Esophagus (tissue), 2 donors: ENCODE data around the gene LAIR1. TPM values are rescaled to one million over a fixed set of nuclear protein-coding genes. Genes with fewer than 3 reads are reported as not detected.
A peak's percentile ranks its signal among the peaks of the same experiment; 100 is the strongest.
"Not testable (repeated sequence)": the region's sequence is repeated elsewhere in the genome, so short reads cannot be mapped to it uniquely, and the experiment has no call there.

Experiments used
- H3K27ac ChIP-seq, 2 donors: one replicate each; pipeline ENCODE4 v1.5.1; 2013; ENCODE audit warnings: low read depth in 2 of 2, mild to moderate bottlenecking in 2 of 2, inconsistent platforms in 1 of 2, low read length in 1 of 2, moderate library complexity in 1 of 2
- H3K27me3 ChIP-seq, 2 donors: one replicate each; pipeline ENCODE4 v1.6.1; 2013; ENCODE audit warnings: low read length in 2 of 2, control low read depth in 1 of 2, mild to moderate bottlenecking in 1 of 2; ENCODE audit not compliant: insufficient read depth in 2 of 2, control insufficient read depth in 1 of 2
- H3K36me3 ChIP-seq, 2 donors: one replicate each; pipeline ENCODE4 v1.6.1; 2013; ENCODE audit warnings: low read length in 1 of 2; ENCODE audit not compliant: control insufficient read depth in 2 of 2, insufficient read depth in 2 of 2
- H3K4me1 ChIP-seq, 2 donors: one replicate each; pipeline ENCODE4 v1.6.1; 2013; ENCODE audit warnings: low read length in 1 of 2; ENCODE audit not compliant: control insufficient read depth in 2 of 2, insufficient read depth in 2 of 2
- H3K4me3 ChIP-seq, 2 donors: one replicate each; pipeline ENCODE4 v1.5.1; 2013; ENCODE audit warnings: low read length in 2 of 2, mild to moderate bottlenecking in 2 of 2, low read depth in 1 of 2, moderate library complexity in 1 of 2
- H3K9me3 ChIP-seq, 2 donors: one replicate each; pipeline ENCODE4 v1.6.1; 2013; ENCODE audit warnings: mild to moderate bottlenecking in 2 of 2, low read depth in 1 of 2, low read length in 1 of 2, moderate library complexity in 1 of 2; ENCODE audit not compliant: control insufficient read depth in 2 of 2, insufficient read depth in 1 of 2
- WGBS, 2 donors: extraction: QIAGEN DNeasy Blood & Tissue Kit; methylation state at CpG; one replicate each; pipeline ENCODE4 v1.1.7; 2013; 5-methylcytosine and 5-hydroxymethylcytosine counted together
- polyA plus RNA-seq, 2 donors: library from polyadenylated mRNA; stranded (reverse); fragments of 200-250 nt; gene quantifications; one replicate each; pipeline ENCODE4 v1.2.3, GENCODE V29; 2013
- donor health status: healthy with polysubstance abuse.
- donor health status: Bipolar disorder and iron deficiency.

Gene LAIR1
- polyA plus RNA-seq, 2 donors, result 1.9 to 2.0 TPM

DNA sequence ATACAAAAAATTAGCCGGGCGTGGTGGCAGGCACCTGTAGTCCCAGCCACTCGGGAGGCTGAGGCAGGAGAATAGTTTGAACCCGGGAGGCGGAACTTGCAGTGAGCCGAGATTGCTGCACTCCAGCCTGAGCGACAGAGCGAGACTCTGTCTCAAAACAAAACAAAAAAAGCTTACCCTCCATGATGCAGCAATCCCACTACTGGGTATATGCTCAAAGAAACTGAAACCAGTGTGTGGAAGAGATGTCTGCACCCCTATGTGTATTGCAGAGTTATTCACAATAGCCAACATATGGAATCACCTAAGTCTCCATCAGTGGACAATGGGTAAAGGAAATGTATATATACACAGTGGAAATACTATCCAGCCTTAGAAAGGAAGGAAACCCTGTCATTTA is 31.0 kb upstream of the LAIR1 start:
- H3K27ac ChIP-seq, result no peak overlapping the region
- no peak overlapping the region for H3K4me3 ChIP-seq
- WGBS, 2 donors, result 77 to 80% methylated on average over 8 of the region's 8 CpGs
- no peaks in the 10 kb centered on the region for H3K9me3 ChIP-seq
- H3K4me1 ChIP-seq, result no peaks in the 10 kb centered on the region
- no peaks in the 10 kb centered on the region for H3K36me3 ChIP-seq
- no peaks in the 10 kb centered on the region for H3K27me3 ChIP-seq

- Histone ChIP-seq H3K27ac (no peak overlapping the region), H3K27me3 (no peaks in the 10 kb centered on the region), H3K36me3 (no peaks in the 10 kb centered on the region), H3K9me3 (no peaks in the 10 kb centered on the region), H3K4me1 (no peaks in the 10 kb centered on the region), H3K4me3 (no peak overlapping the region)
- 81 to 84% methylated on average over 16 of the region's 16 CpGs for WGBS, 2 donors
Observed at GRCh38 chr19:54393381-54393780, 28.6 kb upstream of the LAIR1 start.

GRCh38 chr19:54392105-54392504 is 27.4 kb upstream of the LAIR1 start:
- no peak overlapping the region for H3K4me3 ChIP-seq
- H3K36me3 ChIP-seq, result no peaks in the 10 kb centered on the region
- WGBS, 2 donors, result 74 to 79% methylated on average over 5 of the region's 5 CpGs
- no peaks in the 10 kb centered on the region for H3K9me3 ChIP-seq
- H3K27ac ChIP-seq, result no peak overlapping the region
- H3K4me1 ChIP-seq, result peaks cover 0 to 2% of the 10 kb centered on the region in 2 donors
- no peaks in the 10 kb centered on the region for H3K27me3 ChIP-seq

DNA sequence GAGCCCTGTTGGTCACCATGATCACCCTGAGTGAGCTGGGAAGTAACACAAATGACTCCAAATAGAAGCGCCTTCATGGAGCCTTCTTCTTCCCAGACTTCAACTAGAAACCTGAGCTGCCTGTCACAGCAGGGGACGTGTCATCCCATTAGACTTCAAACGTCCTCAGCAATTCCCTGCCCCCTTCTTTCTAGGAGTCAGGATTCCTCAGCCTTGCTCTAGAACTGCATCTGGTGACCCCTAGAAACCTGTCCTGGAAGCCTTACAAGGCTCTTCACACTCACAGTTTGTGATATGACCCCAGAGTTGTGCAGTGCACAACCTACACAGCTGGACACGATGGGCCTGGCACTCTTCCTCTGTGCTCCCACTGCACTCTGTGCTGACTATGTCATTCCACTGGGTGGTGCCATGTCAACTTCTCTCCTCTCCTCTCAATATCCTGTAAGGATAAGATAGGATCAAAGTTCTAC is 26.9 kb upstream of the LAIR1 start:
- peaks cover 0 to 2% of the 10 kb centered on the region in 2 donors for H3K4me1 ChIP-seq
- no peaks in the 10 kb centered on the region for H3K9me3 ChIP-seq
- no peak overlapping the region for H3K27ac ChIP-seq
- no peaks in the 10 kb centered on the region for H3K27me3 ChIP-seq
- no peak overlapping the region for H3K4me3 ChIP-seq
- H3K36me3 ChIP-seq, result no peaks in the 10 kb centered on the region
- WGBS, 2 donors, result 31 to 34% methylated on average over 4 of the region's 4 CpGs

DNA sequence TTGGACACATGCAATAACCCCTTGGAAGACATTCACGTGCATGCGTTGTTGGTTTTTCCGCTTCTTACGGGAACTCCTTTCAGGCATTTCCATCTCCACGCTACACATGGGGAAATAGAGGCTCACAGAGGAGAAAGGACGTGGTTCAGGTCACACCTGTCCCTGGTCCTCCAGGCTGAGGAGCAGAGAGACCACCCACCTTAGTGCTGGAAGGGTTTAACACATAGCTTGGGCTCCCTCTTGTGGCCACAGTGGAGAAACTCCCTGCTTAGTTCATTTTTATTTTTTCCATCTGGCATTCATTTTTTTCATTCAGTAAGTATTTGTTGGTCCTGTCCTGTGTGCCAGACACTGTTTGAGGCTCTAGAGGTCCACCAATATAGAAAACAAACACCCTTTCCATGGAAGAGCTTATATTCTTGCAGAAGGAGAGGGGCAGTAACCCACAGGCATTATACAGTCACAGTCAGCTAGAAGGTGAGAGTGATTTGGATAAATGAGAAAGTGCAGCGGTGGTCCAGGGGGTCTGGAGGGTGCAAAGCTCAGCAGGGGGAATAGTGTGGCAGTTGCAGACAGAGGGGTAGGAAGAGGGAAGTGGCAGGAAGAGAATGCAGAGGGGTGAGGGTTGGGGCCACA is 26.3 kb upstream of the LAIR1 start:
- whole genome bisulfite sequencing, 2 donors, result 20 to 24% methylated on average over 7 of the region's 7 CpGs
- Histone ChIP-seq H3K27ac (no peak overlapping the region), H3K9me3 (no peaks in the 10 kb centered on the region), H3K4me1 (peaks cover 0 to 2% of the 10 kb centered on the region in 2 donors), H3K4me3 (no peak overlapping the region), H3K36me3 (no peaks in the 10 kb centered on the region), H3K27me3 (no peaks in the 10 kb centered on the region)

DNA sequence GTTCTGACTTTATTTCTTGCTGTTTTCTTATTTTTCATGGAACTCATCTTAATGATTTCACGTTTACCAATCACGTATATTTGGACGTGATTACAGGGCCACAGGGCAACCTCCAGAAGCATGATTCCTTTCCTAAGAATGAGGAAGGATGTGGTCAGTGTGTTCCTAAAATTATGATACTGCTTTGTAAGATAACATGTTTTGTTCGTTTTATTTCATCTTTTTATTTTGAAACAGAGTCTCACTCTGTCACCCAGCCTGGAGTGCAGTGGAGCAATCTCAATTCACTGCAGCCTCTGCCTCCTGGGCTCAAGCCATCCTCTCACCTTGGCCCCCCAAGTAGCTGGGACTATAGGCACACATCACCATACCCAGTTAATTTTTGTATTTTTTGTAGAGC is 24.8 kb upstream of the LAIR1 start:
- Histone ChIP-seq H3K4me3 (no peak overlapping the region), H3K9me3 (no peaks in the 10 kb centered on the region), H3K36me3 (no peaks in the 10 kb centered on the region), H3K27ac (no peak overlapping the region), H3K4me1 (peaks cover 0 to 2% of the 10 kb centered on the region in 2 donors), H3K27me3 (no peaks in the 10 kb centered on the region)
- 57 to 67% methylated on average over 4 of the region's 4 CpGs for WGBS, 2 donors

DNA sequence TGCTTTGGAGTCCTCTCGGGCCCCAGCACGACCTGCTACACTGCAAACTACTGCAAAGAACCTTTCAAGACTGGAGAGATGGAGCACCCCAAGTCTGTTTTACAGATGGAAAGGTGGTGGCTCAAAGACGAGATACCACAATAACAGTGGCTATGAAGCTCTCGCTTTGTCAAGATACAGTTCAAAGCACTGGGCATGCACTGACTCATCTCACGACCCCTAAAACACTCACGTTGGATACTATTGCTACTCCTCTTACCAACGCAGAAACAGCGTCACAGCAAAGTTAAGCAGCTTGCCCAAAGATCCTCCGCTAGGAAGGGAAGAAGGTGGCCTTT is 24.0 kb upstream of the LAIR1 start:
- no peaks in the 10 kb centered on the region for H3K9me3 ChIP-seq
- H3K4me1 ChIP-seq, result peaks cover 0 to 2% of the 10 kb centered on the region in 2 donors
- no peaks in the 10 kb centered on the region for H3K36me3 ChIP-seq
- WGBS, 2 donors, result 39% methylated on average over 9 of the region's 9 CpGs
- no peak overlapping the region for H3K27ac ChIP-seq
- H3K27me3 ChIP-seq, result no peaks in the 10 kb centered on the region
- no peak overlapping the region for H3K4me3 ChIP-seq

DNA sequence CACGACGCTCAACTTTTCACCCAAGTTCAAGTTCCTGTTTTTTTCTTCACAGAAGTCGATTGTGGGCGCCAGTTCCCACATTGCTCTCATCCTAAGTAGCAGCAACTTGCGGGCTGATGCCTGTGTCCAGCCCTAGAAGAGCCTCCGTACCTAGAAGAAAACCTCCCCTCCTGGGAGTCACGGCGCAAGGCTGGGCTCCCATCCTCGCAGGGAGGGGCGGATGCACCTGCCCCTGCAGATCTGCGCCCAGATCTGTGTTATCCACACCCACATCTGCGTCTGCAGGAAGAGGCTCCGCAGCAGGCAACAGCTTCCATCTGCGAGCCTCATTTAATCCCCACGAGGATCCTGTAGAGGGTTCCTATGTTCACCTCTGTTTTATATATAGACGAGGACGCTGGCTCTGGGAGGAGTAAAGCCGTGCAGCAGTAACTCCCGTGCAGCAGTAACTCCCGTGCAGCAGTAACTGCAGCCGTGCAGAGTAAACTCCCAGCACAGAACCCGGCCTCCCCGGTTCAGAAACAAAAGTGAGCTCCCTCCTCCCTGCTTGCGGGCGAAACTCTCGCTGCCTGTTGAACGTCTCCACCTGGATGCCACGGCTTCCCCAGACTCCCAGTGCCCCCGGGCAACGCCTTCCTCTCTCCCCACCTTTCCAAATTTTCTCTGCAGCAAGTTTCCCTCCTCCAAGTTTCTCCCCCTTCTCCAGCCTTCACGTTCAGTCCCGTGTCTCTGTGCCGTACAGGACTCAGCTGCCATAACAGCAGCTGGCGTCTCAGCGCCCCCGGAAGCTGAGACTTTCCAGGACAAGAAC is 23.5 kb upstream of the LAIR1 start:
- WGBS, 2 donors, result 7% methylated on average over 36 of the region's 36 CpGs
- Histone ChIP-seq H3K27me3 (no peaks in the 10 kb centered on the region), H3K9me3 (no peaks in the 10 kb centered on the region), H3K27ac (peak overlapping the region in 1 of 2 donors; percentile 19), H3K4me1 (peaks cover 0 to 2% of the 10 kb centered on the region in 2 donors), H3K36me3 (no peaks in the 10 kb centered on the region), H3K4me3 (peak overlapping the region; percentile 2 to 20)

DNA sequence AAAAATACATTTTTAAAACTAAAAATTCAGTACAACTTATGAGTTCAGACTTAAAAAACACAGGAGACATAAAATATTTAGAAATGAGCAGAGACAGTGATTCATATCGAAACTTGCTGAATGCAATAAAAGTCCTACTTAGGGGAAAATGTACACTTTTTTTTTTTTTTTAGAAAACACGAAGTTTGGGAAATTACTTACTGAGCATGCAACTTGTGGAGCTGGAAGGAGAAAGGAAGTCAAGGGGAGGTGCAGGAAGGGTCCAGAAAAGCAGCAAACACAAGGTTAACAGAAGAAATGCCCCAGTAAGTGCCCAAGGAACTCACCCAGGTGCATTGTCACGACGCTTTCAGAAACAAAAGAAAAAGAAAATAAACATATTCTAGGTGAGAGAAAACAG is 18.6 kb upstream of the LAIR1 start:
- Histone ChIP-seq H3K4me3 (no peak overlapping the region), H3K4me1 (peaks cover 0 to 2% of the 10 kb centered on the region in 2 donors), H3K36me3 (no peaks in the 10 kb centered on the region), H3K9me3 (no peaks in the 10 kb centered on the region), H3K27me3 (no peaks in the 10 kb centered on the region), H3K27ac (no peak overlapping the region)
- 59 to 64% methylated on average over 4 of the region's 4 CpGs for WGBS, 2 donors

DNA sequence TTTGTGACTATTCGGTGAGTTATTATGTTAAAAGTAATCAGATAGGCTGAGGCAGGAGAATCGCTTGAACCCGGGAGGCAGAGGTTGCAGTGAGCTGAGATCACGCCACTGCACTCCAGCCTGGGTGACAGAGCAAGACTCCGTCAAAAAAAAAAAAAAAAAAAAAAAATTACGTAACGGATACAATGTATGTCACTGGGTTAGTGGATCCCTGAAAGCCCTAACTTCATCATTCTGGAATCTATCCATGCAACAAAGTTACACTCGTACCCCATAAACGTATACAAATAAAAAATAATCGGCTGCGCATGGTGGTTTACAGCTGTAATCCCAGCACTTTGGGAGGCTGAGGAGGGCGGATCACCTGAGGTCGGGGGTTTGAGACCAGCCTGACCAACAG is 17.3 kb upstream of the LAIR1 start:
- not testable (repeated sequence) for H3K27me3 ChIP-seq, H3K4me3 ChIP-seq, H3K4me1 ChIP-seq, H3K36me3 ChIP-seq, H3K27ac ChIP-seq, H3K9me3 ChIP-seq
- WGBS, 2 donors, result 80 to 83% methylated on average over 12 of the region's 13 CpGs
